NCI-H187 (cell line): ENCODE data around the gene OR51B4.
"Not testable (repeated sequence)": the region's sequence is repeated elsewhere in the genome, so short reads cannot be mapped to it uniquely, and the experiment has no call there.

Experiments used
- DNase-seq, 2 experiments: peaks; one replicate each; lab custom pipeline; 2025; lab: John Stamatoyannopoulos, UW

OR51B4 gene

GRCh38 chr11:5294342-5294995 lies 7.3 kb downstream of the OR51B4 start:
- not testable (repeated sequence) for DNase-seq

GRCh38 chr11:5293028-5293427 lies 8.7 kb downstream of the OR51B4 start:
- no peak for DNase-seq

- DNase-seq, result no peak
Observed at GRCh38 chr11:5291207-5291838, 10.4 kb downstream of the OR51B4 start.

GRCh38 chr11:5290106-5290505 lies 11.6 kb downstream of the OR51B4 start:
- no peak for DNase-seq

GRCh38 chr11:5289696-5290095 lies 12.1 kb downstream of the OR51B4 start:
- no peak for DNase-seq

GRCh38 chr11:5288906-5289550 lies 12.7 kb downstream of the OR51B4 start:
- DNase-seq, result no peak

GRCh38 chr11:5288108-5288905 lies 13.4 kb downstream of the OR51B4 start:
- DNase-seq, result no peak

GRCh38 chr11:5286901-5287300 lies 14.8 kb downstream of the OR51B4 start:
- no peak for DNase-seq

- no peak for DNase-seq
Observed at GRCh38 chr11:5286351-5286750, 15.4 kb downstream of the OR51B4 start.

GRCh38 chr11:5285703-5286340 lies 15.9 kb downstream of the OR51B4 start:
- no peak for DNase-seq

GRCh38 chr11:5284637-5285036 lies 17.1 kb downstream of the OR51B4 start:
- DNase-seq, result no peak

- no peak for DNase-seq
Observed at GRCh38 chr11:5283882-5284281, 17.9 kb downstream of the OR51B4 start.

- no peak for DNase-seq
Observed at GRCh38 chr11:5283086-5283485, 18.7 kb downstream of the OR51B4 start.

GRCh38 chr11:5282628-5283027 lies 19.1 kb downstream of the OR51B4 start:
- no peak for DNase-seq

- no peak for DNase-seq
Observed at GRCh38 chr11:5281596-5281995, 20.1 kb downstream of the OR51B4 start.

GRCh38 chr11:5280582-5281102 lies 21.1 kb downstream of the OR51B4 start:
- DNase-seq, result no peak

GRCh38 chr11:5279471-5280090 lies 22.2 kb downstream of the OR51B4 start:
- no peak for DNase-seq

- DNase-seq, result no peak
Observed at GRCh38 chr11:5277807-5278382, 23.9 kb downstream of the OR51B4 start.

- no peak for DNase-seq
Observed at GRCh38 chr11:5276697-5277096, 25.0 kb downstream of the OR51B4 start.

- DNase-seq, result no peak
Observed at GRCh38 chr11:5275369-5276110, 26.2 kb downstream of the OR51B4 start.
